DND-41 (cell line): ENCODE measurements around the gene USP34.

Experiments used
- CTCF ChIP-seq: IDR thresholded peaks from 2 replicates; pipeline ENCODE4 v1.5.1; 2012; ENCODE audit warnings: borderline replicate concordance, low read length, moderate library complexity, mild to moderate bottlenecking; ENCODE audit not compliant: poor library complexity, severe bottlenecking; ENCODE audit errors: extremely low read depth
- EZH2 ChIP-seq: IDR thresholded peaks from 3 replicates; pipeline ENCODE4 v1.6.1; 2012; ENCODE audit warnings: borderline replicate concordance, low read depth, mild to moderate bottlenecking, moderate library complexity, low read length, inconsistent platforms; ENCODE audit not compliant: severe bottlenecking

GRCh38 chr2:61326423-61326822 lies 144.5 kb downstream of the USP34 start:
- TF ChIP-seq CTCF, result no peak
- no peak for TF ChIP-seq EZH2
